DMS53 treated with DMSO at 0.1 percent for 48 hours (cell line): Measurements from ENCODE around the gene SLC9A7.
"Not testable (repeated sequence)": the region's sequence is repeated elsewhere in the genome, so short reads cannot be mapped to it uniquely, and the experiment has no call there.

ENCODE experiments used
- DNase-seq: peaks from one replicate; lab custom pipeline; 2025; ENCODE audit not compliant: unreplicated experiment; lab: John Stamatoyannopoulos, UW

SLC9A7 gene

GRCh38 chrX:46758956-46759644 lies at the start of gene SLC9A7:
Gene SLC9A7 (minus strand): TSS chrX:46759118. CDS start chrX:46759029, 89 bp downstream.
- DNase-seq: peak; percentile 65

DNA sequence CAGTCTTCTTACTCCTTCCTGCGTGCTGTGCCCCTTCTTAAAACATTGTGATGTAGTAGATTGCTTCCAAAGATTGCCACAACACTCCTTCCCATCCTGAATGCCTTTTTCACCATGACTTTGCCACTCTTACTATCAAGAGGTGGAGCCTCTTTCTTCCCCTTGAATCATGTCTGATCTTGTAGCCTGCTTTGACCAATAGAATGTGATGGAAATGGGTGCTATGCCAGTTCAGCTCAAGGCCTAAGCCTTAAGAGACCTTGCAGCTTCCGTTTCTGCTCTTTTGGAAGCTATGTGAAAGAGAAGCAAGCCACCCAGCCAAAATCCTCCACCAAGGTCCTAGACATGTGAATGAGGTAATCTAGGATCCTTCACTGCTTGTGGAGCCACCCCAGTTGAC lies 46.4 kb upstream of the SLC9A7 start:
- DNase-seq: no peak

- no peak for DNase-seq
These were observed 44.2 kb upstream of the SLC9A7 start for GRCh38 chrX:46803140-46803539.

DNA sequence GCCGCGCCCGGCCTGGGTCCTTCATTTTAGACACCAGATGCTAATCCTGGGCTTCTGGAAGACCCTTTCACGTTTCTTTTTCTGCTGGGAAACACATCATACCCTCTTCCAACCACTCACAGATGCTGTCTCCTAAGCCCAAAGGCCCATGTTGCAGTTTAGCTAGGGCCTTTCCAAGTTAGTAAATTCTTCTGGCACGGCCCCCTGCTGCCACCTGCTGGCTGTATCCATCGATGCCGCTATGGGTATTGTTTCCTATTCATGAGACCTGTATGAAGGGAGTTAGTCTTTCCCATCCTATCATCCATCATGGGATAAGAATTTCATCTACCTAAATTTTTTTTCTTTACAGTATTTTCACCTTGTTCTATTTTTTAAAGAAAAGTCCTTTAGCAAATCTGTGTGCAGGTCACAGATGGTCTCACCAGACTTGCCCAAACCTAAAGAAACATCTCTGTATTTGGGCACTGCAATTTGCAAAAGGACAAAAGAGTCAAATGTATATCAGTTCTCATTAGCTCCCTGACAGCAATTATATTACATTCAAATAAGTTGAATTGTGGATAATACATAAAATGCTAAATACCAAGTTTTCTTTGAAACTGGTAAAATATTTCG lies 37.8 kb upstream of the SLC9A7 start:
- DNase-seq: peak; percentile 42

GRCh38 chrX:46793386-46794143 lies 34.6 kb upstream of the SLC9A7 start:
- DNase-seq: no peak

DNA sequence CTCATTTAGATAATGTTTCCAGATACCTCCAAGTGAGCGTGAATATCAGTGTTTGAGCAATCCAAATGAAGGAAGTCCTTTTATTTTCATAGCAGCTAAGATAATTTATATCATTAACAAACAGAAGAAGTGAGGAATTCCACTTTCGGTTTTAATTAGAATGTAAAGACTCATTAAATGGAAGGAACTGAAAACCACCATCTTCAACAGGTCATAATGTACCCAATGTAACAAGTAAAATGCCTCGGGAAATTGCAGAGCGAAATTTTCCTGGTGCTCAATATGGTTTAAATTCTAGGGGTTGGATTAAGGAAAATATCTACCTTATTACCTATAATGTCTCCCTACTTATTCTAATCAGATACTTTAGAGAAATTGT lies 33.9 kb upstream of the SLC9A7 start:
- DNase-seq: no peak

DNA sequence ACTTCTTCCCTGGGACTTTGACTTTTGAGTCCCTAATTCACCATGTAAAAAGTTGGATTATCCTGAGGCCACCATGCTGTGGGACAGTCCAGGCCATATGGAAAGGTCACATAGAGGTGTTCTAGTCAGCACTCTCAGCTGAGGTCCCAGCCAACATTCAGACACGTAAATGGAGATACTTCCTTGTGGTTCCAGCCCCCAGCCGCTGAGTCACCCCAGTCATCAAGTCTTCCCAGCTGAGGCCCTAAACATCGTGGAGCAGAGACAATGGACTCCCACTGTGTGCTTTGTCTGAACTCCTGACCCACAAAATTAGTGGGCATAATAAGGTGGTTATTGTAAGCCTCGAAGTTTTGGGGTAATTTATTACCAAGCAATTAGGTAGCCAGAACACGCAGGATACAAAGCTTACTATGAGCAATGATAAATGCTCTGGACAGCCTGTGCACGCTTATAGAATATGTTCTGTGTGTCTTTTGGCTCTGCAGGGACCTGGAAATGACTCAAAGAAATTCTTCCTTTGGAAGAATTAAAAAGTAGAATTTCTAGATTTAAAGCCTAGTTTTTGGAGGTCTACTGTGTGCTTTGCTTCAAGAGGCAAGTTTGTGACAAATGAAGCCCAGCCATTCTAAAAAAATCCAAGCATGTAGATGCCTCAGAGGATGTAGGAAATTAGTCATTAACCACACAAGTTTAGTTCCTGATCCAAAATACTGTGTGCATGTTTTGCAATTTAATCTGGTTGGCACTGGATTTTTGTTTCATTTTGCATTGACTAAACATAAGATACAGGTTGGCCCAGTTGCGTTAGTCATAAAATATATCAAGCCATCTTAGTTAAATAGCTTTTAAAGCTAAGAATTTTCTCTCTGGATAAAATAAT lies 33.2 kb upstream of the SLC9A7 start:
- peak; percentile 1 for DNase-seq

GRCh38 chrX:46788902-46789301 lies 30.0 kb upstream of the SLC9A7 start:
- DNase-seq: no peak

DNA sequence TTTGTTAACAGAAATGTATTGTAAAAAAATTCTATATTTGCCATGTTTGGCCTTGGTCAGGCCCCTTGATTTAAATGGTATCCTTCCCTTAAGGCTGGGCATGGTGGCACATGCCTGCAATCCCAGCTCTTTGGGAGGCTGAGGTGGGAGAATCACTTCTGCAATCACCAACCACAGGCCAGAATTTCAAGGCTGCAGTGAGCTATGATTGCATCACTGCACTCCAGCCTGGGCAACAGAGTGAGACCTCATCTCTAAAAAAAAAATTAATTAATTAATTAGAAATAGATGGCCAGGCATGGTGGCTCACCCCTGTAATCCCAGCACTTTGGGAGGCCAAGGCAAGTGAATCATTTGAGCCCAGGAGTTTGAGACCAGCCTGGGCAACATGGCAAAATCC lies 25.5 kb upstream of the SLC9A7 start:
- not testable (repeated sequence) for DNase-seq

- DNase-seq: no peak
These were observed 23.1 kb upstream of the SLC9A7 start for GRCh38 chrX:46782034-46782433.

GRCh38 chrX:46777971-46778810 lies 19.3 kb upstream of the SLC9A7 start:
- no peak for DNase-seq

DNA sequence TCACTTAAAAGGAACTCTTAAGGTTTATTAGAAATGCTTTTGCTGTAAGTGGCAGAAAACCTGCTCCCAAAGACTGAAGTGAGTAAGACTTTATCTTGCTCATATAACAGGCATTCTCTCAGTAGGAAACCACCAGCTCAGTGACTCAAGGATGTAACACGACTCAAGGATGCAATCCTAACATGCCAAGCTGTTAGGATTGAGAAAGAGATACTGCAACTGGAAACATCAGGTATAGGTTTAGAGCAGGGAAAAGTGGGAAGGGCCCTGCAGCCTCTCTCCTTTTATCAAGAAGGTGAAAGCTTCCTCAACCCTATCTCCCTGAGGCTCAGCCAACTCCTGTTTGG lies 11.9 kb upstream of the SLC9A7 start:
- no peak for DNase-seq

- no peak for DNase-seq
These were observed 11.3 kb upstream of the SLC9A7 start for GRCh38 chrX:46770000-46770816.

DNA sequence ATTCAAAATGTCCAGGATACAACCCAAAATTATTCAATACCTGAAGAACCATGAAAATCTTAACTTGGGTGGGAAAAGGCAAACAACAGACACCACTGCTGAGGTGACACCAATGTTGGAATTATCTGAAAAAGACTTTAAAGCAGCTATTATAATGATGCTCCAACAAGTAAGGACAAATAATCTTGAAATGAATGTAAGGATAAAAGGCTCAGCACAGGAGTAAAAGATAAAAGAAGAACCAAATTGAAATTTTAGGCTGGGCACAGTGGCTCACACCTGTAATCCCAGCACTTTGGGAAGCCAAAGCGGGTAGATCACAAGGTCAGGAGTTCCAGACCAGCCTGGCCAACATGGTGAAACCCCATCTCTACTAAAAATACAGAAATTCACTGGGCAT lies 4.0 kb upstream of the SLC9A7 start:
- no peak for DNase-seq

DNA sequence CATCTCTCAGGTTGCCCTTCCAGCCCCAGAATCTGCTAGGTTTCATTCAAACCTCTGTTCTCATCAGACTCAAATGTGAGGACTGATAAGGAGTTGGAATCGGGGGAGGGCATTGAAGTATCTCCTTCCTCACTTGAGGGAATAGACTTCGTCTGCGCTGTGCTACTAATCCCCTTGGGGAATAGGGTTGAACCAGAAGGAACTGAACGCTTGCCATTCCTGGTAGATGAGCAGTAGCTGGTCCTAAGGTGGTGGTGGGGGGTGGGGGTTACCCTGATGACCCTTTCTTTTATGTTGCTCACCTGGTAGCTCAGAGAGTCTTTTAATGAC lies 692 bp upstream of the SLC9A7 start:
- no peak for DNase-seq

DNA sequence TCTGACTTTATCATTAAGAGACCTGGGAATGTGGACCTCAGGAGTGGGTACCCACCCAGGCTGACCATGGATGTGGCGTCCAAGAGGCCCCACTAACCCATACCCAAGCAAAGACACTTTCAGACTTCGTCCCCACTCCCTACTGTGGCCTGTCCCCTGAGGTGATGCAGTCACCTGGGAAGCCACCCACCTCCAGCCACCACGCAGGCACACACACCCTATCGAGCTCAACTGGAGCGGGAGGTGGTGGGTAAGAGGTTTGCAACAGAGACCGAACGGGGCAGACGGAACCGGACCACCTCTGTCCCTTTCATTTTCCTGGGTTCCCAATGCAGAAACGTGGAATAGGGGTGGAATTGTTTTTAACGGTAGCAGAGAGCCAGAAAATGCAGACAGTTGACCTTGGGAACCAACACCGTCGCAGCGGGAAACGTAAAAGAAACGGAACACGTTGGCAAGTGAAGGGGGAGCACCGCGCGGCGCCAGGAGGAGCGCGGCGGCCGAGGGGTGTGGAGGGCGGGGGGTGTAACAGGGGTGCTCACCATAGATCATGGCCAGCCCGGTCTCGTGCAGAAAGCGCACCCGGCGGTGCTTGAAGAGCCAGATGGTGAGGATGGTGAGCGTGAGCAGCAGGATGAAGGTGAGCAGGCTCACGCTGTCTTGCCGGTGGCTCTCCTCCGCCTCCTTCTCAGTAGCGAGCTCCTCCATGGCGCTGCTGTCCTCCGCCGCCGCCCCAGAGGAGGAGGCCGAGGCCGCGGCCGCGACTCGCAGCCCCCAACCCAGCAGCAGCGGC lies 559 bp downstream of the SLC9A7 start:
- DNase-seq: peak; percentile 20

DNA sequence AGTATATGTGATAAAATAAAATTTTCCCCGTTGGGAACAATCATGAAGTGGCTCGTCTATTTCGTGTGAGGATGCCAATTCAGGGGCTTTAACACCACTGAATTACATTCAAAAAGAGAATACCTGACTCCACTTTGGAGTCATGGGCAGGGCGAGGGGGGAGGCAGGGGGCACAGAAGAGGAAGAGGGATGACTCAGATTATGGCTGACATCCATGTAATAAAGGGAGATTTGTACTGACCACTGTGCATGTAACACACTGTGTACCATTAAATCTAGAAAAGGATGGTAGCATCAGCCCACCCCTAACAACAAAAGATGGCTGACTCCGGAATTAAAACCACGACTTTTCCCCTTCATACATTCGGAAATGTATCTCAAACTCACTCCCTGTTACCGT lies 1.3 kb downstream of the SLC9A7 start:
- no peak for DNase-seq

GRCh38 chrX:46757052-46757451 lies 1.9 kb downstream of the SLC9A7 start:
- no peak for DNase-seq

DNA sequence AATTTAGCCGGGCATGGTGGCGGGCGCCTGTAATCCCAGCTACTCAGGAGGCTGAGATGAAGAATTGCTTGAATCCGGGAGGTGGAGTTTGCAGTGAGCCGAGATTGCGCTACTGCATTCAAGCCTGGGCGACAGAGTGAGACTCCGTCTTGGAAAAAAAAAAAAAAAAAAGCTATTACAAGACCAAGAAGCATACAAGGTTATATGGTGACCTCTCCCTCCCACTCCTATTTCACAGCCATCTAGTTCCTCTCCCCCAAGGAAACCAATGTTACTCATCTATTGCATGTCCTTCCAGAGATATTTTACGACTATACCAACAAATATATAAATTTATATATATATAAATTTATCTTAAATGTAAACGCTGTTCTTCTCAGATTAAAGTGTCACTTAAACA lies 3.2 kb downstream of the SLC9A7 start:
- no peak for DNase-seq
